GM08714 (cell line): ENCODE data around the gene CXCL14.

ENCODE experiments used
- H3K4me3 ChIP-seq: fragments of 200-500 bp; sonication (Bioruptor generic); 2 replicates; pipeline ENCODE4 v1.5.1; 2014; ENCODE audit warnings: mild to moderate bottlenecking, low read length, inconsistent platforms
- ZNF274 ChIP-seq: IDR thresholded peaks from 2 replicates; pipeline ENCODE4 v1.6.1; 2012; ENCODE audit warnings: mild to moderate bottlenecking, low read depth, low read length

Gene CXCL14, protein sequence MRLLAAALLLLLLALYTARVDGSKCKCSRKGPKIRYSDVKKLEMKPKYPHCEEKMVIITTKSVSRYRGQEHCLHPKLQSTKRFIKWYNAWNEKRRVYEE

DNA sequence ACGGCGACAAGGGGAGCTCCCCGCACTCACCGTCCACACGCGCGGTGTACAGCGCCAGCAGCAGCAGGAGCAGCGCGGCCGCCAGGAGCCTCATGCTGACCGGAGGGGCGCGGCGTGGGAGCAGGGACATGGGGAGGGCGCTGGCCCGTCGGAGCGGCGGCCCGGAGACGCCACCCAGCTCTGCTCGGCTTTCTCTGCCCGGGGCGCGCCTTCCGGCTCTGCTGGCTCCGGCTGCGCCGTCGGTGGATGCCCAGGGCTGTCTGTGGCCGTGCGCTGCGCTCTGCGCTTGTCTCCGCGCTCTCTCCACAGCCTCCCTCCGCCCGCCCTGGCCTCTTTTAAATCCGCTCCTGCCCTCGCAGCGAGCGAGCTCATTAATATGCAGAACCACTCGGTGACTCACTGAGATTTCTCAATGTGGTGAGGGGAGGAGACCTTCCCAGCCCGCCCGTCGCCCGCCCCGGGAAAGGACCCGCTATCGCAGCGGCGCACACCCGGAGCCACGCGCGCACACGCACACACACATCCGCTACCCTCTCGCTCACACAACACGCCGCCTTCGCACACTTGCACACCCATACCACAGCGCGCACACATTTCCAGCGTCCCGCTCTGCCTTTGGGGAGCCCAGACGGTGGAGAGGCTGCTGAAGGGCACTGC lies at the start of gene CXCL14:
TSS of gene CXCL14 (minus strand) at position 307 of the 657 bp plus-strand sequence. CDS start at position 94, 213 bp downstream.
- H3K4me3 ChIP-seq = no peak within 1 kb of the TSS
- TF ChIP-seq ZNF274 = no peak

DNA sequence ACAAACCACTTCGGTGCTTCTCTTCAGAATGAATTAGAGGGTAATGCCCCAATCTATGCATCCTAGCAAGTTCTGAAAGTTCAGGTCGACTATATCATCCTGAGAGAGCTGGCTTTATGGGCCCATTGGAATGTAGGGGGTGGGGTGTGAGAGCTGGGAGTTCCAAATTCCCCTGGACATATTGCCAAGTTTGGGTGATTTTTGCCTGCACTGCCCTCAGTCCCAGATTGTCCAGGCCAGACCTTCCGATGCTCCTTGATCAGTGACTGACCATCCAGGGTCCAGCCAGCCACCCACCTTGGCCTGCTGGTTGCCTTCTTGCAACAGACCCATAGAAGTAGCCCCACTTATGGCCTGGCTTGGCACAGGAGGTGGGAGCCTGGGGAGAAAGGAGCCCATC lies 47.8 kb upstream of the CXCL14 start:
- TF ChIP-seq ZNF274 = no peak
- H3K4me3 ChIP-seq = no peak overlapping the region

DNA sequence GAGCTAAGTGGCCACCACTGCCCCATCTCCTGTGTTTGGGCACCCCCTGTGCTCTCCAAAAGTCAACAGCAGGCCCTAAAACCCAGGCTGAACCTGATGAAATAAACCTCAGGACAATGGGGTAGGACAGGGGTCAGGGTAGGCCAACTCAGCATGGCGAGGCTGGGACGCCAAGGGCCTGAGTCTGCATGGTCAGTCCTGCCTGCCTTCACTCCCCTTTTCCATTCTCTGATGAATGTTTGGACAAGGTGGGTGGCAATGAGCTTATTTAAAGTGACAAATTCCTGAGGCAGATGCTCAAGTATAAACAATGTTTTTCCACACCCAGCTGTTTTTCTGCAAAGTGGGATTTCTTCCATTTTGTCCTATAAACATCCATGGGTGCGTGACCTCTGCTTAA lies 47.2 kb upstream of the CXCL14 start:
- TF ChIP-seq ZNF274 = no peak
- no peak overlapping the region for H3K4me3 ChIP-seq

DNA sequence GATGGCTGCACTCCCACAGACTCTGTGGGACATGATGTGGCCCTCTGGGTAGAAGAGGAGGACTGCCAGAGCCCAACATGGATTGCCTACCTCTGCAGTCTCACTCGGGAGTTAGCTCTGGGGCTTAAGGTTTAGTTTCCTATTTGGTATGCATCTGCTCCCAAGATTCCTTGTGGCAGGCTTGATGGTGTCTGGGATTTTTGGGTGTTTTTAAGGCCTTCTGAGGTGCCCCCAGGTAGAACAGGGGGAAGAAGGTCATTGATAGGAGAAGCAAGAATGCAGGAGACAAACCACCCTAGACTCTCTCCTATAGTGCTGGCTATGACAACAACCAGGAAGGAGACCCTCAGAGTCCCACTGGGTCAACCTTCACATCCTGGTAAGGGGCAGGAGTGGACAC lies 46.7 kb upstream of the CXCL14 start:
- no peak for TF ChIP-seq ZNF274
- no peak overlapping the region for H3K4me3 ChIP-seq

DNA sequence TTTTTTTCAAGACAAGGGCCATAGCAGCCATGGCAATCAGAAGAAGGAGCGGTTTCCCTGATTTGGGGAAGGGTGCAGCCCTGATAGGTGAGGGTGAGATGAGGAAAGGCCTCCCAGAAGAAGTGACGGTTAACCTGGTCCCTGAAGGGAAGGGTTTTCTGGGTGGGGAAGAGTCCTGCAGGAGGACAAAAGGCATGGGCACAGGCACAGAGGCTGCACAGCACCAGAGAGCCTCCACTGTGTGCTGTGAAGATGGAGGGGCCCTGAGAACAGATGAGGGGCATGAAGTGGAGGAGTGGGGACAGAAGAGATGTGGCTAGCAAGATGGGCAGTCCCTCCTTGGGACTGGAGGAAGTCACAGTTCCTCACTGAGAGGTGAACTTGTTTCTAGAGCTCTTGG lies 46.3 kb upstream of the CXCL14 start:
- H3K4me3 ChIP-seq = no peak overlapping the region
- TF ChIP-seq ZNF274 = no peak

DNA sequence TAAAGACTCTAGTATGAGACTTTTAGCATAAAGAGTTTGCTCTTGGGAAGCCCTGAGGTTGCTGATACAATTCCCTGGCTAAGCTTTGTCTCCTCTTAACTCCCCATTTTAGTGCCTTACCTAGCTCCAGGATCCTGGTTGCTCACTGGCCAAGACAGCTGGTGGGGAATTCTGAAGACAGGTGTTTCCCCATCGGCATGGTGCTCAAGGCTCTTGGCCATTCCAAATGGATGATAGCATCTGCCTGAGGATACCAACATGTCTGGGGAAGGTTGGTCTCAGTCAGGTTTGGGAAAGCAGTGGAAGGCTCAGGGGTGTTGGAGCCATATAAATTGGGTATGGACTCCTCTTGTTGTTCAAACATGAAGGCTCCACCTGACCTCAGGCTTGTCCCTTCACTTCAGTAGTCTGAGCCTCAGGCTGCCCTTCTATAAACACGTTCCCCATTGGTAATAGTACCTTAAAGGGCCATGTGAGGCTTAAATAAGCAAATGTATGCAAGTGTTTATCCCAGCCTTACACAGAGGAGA lies 44.5 kb upstream of the CXCL14 start:
- TF ChIP-seq ZNF274 = no peak
- no peak overlapping the region for H3K4me3 ChIP-seq

DNA sequence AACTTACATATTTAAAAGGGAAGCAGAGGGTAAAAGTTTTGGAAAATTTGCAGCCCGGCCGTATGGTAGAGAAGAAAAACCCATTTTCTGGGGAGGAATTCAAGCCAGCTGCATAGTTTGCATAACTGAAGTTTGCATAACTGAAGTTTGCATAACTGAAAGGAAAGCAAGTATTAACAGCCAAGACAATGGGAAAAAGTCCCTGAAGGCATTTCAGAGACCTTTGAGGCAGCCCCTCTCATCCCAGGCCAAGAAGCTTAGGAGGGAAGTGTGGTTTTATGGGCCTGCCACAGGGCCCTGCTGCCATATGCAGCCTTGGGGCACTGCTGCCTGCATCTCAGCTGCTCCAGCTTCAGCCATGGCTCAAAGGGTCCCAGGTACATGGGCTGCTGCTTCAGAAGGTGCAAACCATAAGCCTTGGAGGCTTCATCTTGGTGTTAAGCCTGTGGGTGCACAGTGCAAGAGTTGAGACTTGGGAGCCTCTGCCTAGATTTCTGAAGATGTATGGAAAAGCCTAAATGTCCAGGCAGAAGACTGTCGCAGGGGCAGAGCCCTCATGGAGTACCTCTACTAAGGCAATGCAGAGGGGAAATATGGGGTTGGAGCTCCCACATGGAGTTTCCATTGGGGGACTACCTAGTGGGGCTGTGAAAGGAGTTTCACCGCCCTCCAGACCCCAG lies 36.9 kb upstream of the CXCL14 start:
- H3K4me3 ChIP-seq = no peak overlapping the region
- no peak for TF ChIP-seq ZNF274

DNA sequence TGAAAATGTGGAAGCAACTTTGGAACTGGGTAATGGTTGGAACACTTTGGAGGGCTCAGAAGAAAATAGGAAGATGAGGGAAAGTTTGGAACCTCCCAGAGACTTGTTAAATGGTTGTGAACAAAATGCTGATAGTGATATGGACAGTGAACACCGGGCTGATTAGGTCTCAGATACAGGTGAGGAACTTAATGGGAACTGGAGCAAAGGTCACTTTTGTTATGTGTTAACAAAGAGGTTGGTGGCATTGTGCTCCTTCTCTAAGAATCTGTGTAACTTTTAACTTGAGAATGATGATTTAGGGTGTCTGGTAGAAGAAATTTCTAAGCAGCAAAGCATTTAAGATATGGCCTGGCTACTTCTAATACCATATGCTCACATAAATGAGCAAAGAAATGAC lies 36.4 kb upstream of the CXCL14 start:
- no peak for TF ChIP-seq ZNF274
- H3K4me3 ChIP-seq = no peak overlapping the region

DNA sequence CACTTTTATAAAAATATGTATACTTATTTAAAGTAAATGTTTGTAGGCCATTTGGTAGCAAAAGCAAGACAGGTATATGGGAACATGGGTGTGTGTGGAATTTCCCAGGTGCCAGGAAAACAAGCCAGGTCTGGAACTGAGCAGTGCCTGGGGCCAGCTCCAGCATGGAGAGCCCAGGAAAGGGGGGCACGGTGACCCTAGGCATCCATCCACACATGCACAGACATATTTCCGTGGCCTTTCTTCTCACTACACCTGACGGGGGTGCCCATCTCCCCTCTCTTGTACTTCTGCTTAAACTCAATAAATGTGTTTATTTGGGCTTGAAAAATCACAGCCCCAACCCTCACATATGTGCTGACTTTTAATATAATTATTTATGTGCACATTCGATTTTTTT lies 31.2 kb upstream of the CXCL14 start:
- no peak overlapping the region for H3K4me3 ChIP-seq
- no peak for TF ChIP-seq ZNF274

DNA sequence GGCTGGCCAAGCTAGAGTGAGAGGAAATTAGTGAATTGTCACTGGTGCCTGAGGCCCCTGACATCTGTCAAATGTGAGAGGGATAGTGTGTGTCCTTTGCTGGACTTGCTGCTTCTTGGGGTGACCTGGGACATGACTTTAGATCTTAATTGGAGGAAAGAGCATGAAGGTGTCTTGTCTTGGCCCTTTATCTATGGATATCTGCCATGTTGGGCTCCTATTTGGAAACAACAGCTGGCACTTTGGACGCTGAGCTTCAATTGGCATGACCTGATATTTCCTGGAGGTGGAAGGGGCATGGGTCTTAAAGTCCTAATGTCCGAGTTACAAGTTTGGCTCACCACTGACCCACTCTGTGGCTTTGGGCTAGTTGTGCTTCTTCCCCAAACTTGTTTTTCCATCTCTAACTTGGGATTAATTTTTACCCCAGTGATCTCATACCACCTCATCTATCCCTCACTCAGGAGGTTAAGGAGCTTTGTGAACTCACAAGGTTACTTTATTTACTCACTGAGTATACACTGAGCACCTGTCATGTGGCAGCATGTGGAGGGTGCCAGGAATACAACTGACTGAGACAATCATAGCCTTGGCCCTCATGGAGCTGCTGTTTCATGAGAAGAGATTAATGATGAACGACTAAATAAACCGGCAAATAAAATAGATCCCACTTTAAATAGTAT lies 30.1 kb upstream of the CXCL14 start:
- no peak overlapping the region for H3K4me3 ChIP-seq
- TF ChIP-seq ZNF274 = no peak

DNA sequence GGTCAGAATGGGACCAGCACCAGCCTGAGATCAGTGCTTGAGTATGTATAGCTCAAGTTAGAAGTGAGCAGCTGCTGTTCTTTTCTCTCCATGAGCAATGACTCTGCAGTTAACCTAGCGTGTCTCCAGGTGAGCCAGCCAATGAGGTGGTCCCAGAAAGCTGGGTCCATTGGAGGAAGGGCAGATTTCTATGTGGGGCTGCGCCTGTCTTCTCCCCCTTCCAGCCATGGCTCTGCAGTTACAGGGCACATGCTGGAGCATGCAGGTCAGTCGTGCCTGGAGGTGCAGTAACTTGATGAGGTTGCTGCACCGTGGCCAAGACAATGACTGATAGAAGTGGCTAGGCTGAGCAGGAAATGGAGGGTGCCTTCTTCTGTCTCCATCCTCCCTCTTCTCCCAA lies 29.6 kb upstream of the CXCL14 start:
- TF ChIP-seq ZNF274 = no peak
- H3K4me3 ChIP-seq = no peak overlapping the region

DNA sequence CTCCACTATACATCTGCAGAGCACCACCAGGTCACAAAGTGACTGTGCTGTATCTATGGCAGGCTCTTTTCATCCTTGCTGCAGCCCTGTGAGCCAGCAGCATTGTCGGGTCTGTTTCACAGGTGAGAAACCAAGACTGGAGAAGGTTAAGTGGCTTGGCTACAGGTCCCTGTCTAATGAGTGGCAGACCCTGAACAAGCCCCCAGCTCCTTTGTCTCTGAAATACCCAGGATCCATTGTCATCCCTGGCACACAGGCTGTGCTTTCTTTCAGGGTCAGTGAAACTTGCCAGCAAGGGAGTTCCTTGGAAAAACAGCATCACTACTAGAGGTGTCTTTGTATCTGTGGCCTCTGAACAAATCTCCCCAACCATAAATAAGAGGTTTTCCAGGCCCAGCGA lies 27.6 kb upstream of the CXCL14 start:
- no peak for TF ChIP-seq ZNF274

DNA sequence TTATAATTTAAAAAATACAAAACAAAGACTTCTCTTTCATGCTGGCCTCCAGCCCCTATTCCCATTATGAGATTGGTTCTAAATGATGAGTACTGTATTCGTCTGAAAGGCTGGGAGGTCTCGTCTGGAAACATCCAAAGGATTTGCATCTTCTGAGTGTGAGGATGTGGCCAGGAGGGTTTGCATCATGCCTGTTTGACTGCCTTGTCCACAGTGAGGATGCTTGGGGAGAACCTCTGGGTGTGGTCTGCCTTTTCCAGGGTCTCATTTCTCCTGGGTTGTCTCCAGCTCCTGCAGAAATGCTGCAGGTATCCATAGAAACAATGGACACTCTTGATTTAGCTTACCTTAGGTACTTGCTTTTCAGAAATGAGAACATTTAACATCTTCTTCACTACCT lies 26.4 kb upstream of the CXCL14 start:
- no peak for TF ChIP-seq ZNF274
- H3K4me3 ChIP-seq = no peak overlapping the region

More for the DNA sequence above, 27.6 kb upstream of the CXCL14 start:
- no peak overlapping the region for H3K4me3 ChIP-seq

DNA sequence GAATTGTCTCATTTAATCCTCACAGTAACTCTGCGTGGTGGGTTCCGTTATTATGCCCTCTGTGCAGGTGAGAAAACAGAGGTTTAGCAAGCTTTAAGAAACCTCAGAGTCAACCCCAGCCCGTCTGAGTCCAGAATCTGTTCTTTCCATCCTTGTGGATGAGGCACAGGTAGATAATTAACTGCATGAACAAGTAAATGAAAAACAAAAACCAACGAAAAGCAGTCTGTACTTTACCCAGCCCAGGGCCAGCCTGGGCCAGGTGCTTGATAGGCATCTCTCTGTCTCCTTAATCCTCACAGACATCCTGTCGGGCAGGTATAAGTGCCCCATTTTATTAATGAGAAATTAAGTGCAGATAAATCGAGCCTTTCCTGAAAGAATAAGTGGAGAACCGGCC lies 25.3 kb upstream of the CXCL14 start:
- no peak overlapping the region for H3K4me3 ChIP-seq
- no peak for TF ChIP-seq ZNF274

DNA sequence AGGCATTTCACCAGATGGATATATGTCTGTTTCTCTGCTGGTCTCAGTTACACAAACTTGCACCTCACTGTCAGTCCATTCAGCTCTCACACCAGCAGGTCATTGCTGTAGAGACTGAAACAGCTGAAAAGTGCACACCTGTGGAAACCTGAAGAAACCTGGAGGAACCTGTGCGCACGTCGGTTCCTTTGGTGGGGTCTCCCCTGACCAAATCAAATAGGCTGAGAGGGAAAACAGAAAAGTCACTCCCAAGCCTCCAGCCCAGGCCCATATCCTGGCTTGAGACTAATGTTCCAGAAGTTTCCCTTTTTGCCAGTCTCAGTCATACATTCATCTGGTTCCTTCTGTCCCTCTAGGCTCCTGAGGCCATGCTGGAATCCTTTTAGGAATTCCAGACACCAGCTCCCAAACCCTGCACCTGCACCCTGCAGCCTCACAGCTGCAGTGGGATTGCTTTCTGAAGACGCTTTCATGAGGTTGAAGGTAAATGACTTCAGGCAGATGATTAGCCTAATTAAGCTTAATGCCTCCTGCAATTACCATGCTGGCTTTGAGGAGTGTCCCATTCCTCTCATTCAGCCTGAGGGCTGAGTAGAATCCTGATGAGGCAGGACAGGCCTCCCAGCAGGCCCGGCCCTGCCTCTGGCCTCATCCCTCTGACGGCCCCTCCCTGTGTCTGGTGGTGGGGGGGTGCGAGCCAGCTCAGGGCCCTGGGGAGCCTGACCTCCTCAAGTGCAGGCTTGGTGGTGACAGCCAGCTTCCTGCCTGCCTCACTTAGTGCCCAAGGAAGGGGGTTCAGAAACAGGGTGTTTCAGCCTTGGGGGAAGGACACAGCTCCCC lies 24.3 kb upstream of the CXCL14 start:
- no peak for TF ChIP-seq ZNF274
- no peak overlapping the region for H3K4me3 ChIP-seq
